GM12878 (cell line): Measurements from ENCODE around the gene IPO11. TPM values are rescaled to one million over a fixed set of nuclear protein-coding genes. Genes with fewer than 3 reads are reported as not detected.

Experiments used
- ATAC-seq: fragments of 200-7000 bp; cut with Tn5 transposase; 3 replicates; pipeline ENCODE4 v1.9.1; 2020; ENCODE audit warnings: mild to moderate bottlenecking, moderate library complexity
- BruUV-seq: library from RNA; stranded (reverse); fragments of 400-500 nt; replicated peaks from 2 replicates; lab custom pipeline; 2021; lab: Mats Ljungman, UMichigan
- CTCF ChIA-PET: fragments of 300-600 bp; sonication (Branson Sonifier 250); formaldehyde crosslinking; extraction: SDS; loops from one replicate; lab custom pipeline; 2021; ENCODE audit warnings: inconsistent platforms; lab: Yijun Ruan, JAX
- POLR2A ChIA-PET: fragments of 350-600 bp; formaldehyde crosslinking; extraction: SDS; loops from one replicate; lab custom pipeline; 2021; ENCODE audit warnings: inconsistent platforms; lab: Charles Lee
- RAD21 ChIA-PET: fragments of 300-600 bp; sonication (Branson Sonifier 250); formaldehyde crosslinking; loops from one replicate; lab custom pipeline; 2023; ENCODE audit warnings: antibody characterized with exemption; ENCODE audit not compliant: unreplicated experiment; lab: Charles Lee
- SMC1A ChIA-PET: fragments of 300-600 bp; sonication (Branson Sonifier 250); formaldehyde crosslinking; loops from one replicate; lab custom pipeline; 2023; ENCODE audit not compliant: unreplicated experiment, uncharacterized antibody; lab: Charles Lee
- DNase-seq: peaks from one replicate; pipeline ENCODE4 v3.0.0-alpha.2; 2011; ENCODE audit warnings: low read depth, low spot score
- FAIRE-seq: peaks from 3 replicates; lab custom pipeline; 2011; peaks lifted over from hg19 to GRCh38; lab: Jason Lieb, UNC
- H2AFZ ChIP-seq: 2 replicates; pipeline ENCODE4 v1.6.0; 2011; ENCODE audit warnings: low read depth, low read length, control low read depth; ENCODE audit not compliant: control insufficient read depth
- H3K27ac ChIP-seq: 2 replicates; pipeline ENCODE4 v1.5.1; 2011; ENCODE audit warnings: control low read depth; ENCODE audit not compliant: control insufficient read depth, insufficient read depth
- H3K27me3 ChIP-seq, 2 experiments: replicated peaks in 1 of 2; 2 replicates each; pipeline versions ENCODE4 v1.6.0 to v1.6.1; 2011; ENCODE audit warnings: low read length in 1 of 2; ENCODE audit not compliant: control insufficient read depth in 2 of 2, insufficient read depth in 2 of 2
- H3K36me3 ChIP-seq, 2 experiments: 2 replicates each; pipeline ENCODE4 v1.5.1; 2011; ENCODE audit warnings: low read length in 1 of 2; ENCODE audit not compliant: control insufficient read depth in 2 of 2, insufficient read depth in 2 of 2
- H3K4me1 ChIP-seq: 2 replicates; pipeline ENCODE4 v1.6.1; 2011; ENCODE audit warnings: mild to moderate bottlenecking, low read length, moderate library complexity, mixed read lengths; ENCODE audit not compliant: control insufficient read depth, insufficient read depth
- H3K4me2 ChIP-seq: 2 replicates; pipeline ENCODE4 v1.6.0; 2011; ENCODE audit warnings: control low read depth; ENCODE audit not compliant: control insufficient read depth, insufficient read depth
- H3K4me3 ChIP-seq: fragments of 200-600 bp; sonication (generic); 2 replicates; pipeline ENCODE4 v1.5.1; 2016
- H3K79me2 ChIP-seq: 2 replicates; pipeline ENCODE4 v1.6.0; 2011; ENCODE audit warnings: low read length; ENCODE audit not compliant: control insufficient read depth, insufficient read depth
- H3K9ac ChIP-seq: 2 replicates; pipeline ENCODE4 v1.8.0; 2011; ENCODE audit warnings: low read length, control low read depth, mixed read lengths; ENCODE audit not compliant: control insufficient read depth, insufficient read depth
- H3K9me3 ChIP-seq: replicated peaks from 3 replicates; pipeline ENCODE4 v1.5.1; 2011; ENCODE audit warnings: mild to moderate bottlenecking, low read length; ENCODE audit not compliant: control insufficient read depth, insufficient read depth
- H4K20me1 ChIP-seq: 2 replicates; pipeline ENCODE4 v1.6.0; 2011; ENCODE audit not compliant: control insufficient read depth, insufficient read depth
- RFX5 ChIP-seq: IDR thresholded peaks from 2 replicates; pipeline ENCODE4 v1.6.1; 2011; ENCODE audit warnings: low read depth, low read length, improper control_type of control experiment
- ZNF207 ChIP-seq: fragments of 450-650 bp; IDR thresholded peaks from 2 replicates; pipeline ENCODE4 v1.6.1; 2014; ENCODE audit warnings: antibody characterized with exemption, mild to moderate bottlenecking, borderline replicate concordance
- WGBS: methylation state at CpG from one replicate; pipeline ENCODE4 v1.1.6; 2016; ENCODE audit warnings: low lambda C conversion rate; ENCODE audit not compliant: insufficient replicate concordance, insufficient coverage; ENCODE audit errors: missing lambda C conversion rate; 5-methylcytosine and 5-hydroxymethylcytosine counted together
- in situ Hi-C: fragments of 300-500 bp; cut with MboI; formaldehyde crosslinking; loops from 9 replicates; pipeline ENCODE4 v1.14.3; 2018; ENCODE audit warnings: mixed read lengths
- intact Hi-C: fragments of 100-400 bp; cut with micrococcal nuclease; formaldehyde crosslinking; loops from one replicate; pipeline ENCODE4 v1.14.2; 2022; ENCODE audit not compliant: unreplicated experiment
- polyA plus RNA-seq, 11 experiments: library from polyadenylated mRNA; depleted of rRNA in 4 of 11; unstranded in 6 of 11; stranded (reverse) in 5 of 11; fragments of >200 nt; fragmentation: Nextera tagmentation in 4 of 11; fragmentation: Illumina TruSeq in 1 of 11; extraction: Ambion mirVana in 4 of 11; extraction: Trizol in 1 of 11; gene quantifications; 1 replicate in 1 of 11; 2 replicates in 10 of 11; pipeline versions ENCODE4 v1.2.1 to v1.2.3, GENCODE V29; 2011 to 2016; ENCODE audit warnings: inconsistent platforms in 2 of 11, missing spikeins in 2 of 11, low read depth in 1 of 11
- total RNA-seq, 4 experiments: library from RNA; depleted of rRNA in 3 of 4; stranded (reverse); fragments of >200 nt in 3 of 4; fragmentation: Illumina TruSeq in 1 of 4; extraction: Trizol in 1 of 4; gene quantifications; 2 replicates each; pipeline versions ENCODE4 v1.2.1 to v1.2.3, GENCODE V29; 2013 to 2021
- TF ChIP-seq, protein P1 (sequence below): fragments of 450-650 bp; formaldehyde crosslinking; IDR thresholded peaks from 2 replicates; pipeline ENCODE4 v1.4.0; 2022; ENCODE audit warnings: mild to moderate bottlenecking, moderate library complexity

Gene IPO11
- total and polyA plus RNA-seq, 10 of the 15 experiments (the other 5 are each of a cell fraction or from before 2014, with no cell fraction given): 14.1 to 49.3 (median 29.8) TPM

DNA sequence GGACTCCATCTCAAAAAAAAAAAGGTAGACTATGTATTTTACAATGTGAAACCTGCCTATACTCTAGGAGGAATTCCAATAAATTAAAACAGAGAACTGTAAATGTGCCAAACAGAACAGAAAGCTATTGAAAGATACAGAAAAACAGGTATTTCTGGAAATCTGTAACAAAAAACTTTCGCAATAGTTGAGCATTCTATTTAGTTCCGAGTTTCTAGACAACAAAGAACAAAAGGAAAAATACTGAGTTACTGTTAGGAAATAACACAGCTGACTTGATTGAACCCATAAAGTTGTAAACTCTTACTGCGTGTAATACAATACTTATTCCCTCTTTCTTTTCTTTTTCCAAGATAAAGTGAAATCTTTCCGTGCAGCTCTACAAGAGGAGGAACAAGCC lies 27.4 kb upstream of the IPO11 start (continued):
- TF ChIP-seq, protein P1, sequence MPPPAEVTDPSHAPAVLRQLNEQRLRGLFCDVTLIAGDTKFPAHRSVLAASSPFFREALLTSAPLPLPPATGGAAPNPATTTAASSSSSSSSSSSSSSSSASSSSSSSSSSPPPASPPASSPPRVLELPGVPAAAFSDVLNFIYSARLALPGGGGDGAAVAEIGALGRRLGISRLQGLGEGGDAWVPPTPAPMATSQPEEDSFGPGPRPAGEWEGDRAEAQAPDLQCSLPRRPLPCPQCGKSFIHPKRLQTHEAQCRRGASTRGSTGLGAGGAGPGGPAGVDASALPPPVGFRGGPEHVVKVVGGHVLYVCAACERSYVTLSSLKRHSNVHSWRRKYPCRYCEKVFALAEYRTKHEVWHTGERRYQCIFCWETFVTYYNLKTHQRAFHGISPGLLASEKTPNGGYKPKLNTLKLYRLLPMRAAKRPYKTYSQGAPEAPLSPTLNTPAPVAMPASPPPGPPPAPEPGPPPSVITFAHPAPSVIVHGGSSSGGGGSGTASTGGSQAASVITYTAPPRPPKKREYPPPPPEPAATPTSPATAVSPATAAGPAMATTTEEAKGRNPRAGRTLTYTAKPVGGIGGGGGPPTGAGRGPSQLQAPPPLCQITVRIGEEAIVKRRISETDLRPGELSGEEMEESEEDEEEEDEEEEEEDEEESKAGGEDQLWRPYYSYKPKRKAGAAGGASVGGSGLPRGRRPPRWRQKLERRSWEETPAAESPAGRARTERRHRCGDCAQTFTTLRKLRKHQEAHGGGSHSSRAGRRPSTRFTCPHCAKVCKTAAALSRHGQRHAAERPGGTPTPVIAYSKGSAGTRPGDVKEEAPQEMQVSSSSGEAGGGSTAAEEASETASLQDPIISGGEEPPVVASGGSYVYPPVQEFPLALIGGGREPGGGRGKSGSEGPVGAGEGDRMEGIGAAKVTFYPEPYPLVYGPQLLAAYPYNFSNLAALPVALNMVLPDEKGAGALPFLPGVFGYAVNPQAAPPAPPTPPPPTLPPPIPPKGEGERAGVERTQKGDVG (CRISPR knock-in tag): no peak
- TF ChIP-seq ZNF207: no peak

GRCh38 chr5:62385816-62386400 lies 26.7 kb upstream of the IPO11 start:
- H3K9me3 ChIP-seq: no peaks in the 10 kb centered on the region
- no peak for DNase-seq
- H3K4me3 ChIP-seq: no peak overlapping the region
- ChIA-PET SMC1A (interaction anchor here (1.5 kb wide), 1 partner anchor 15 kb away, joined by 3 read pairs; no protein-coding TSS in a partner anchor), RAD21 (no interaction called here), POLR2A (interaction anchor here (0.6 kb wide), 1 partner anchor 240 kb away, joined by 3 read pairs; no protein-coding TSS in a partner anchor), CTCF (interaction anchor here (1.4 kb wide), 1 partner anchor 16 kb away, joined by 4 read pairs; no protein-coding TSS in a partner anchor)
- ATAC-seq: no peak
- H3K9ac ChIP-seq: no peak overlapping the region
- TF ChIP-seq RFX5: no peak
- no peaks in the 10 kb centered on the region for H3K27me3 ChIP-seq
- intact Hi-C loops (no loop called here), in situ Hi-C loops (no loop called here)
- no peak overlapping the region for H2AFZ ChIP-seq
- H3K79me2 ChIP-seq: no peaks in the 10 kb centered on the region
- H4K20me1 ChIP-seq: no peaks in the 10 kb centered on the region
- no peak overlapping the region for H3K4me2 ChIP-seq
- H3K36me3 ChIP-seq: peaks cover 2 to 12% of the 10 kb centered on the region in 2 experiments; a peak in 2 of 4 replicates
- no peaks in the 10 kb centered on the region for H3K4me1 ChIP-seq
- FAIRE-seq: no peak
- BruUV-seq: no TSS peak
- 75% methylated on average over 2 of the region's 2 CpGs for WGBS
- no peak overlapping the region for H3K27ac ChIP-seq
